ENCODE data around the gene SERPINA6. TPM values are rescaled to one million over a fixed set of nuclear protein-coding genes. Genes with fewer than 3 reads are reported as not detected.
"Not testable (repeated sequence)": the region's sequence is repeated elsewhere in the genome, so short reads cannot be mapped to it uniquely, and the experiment has no call there.

The SERPINA6 gene
- total RNA-seq, 1 donor from 2014 or later = not detected

DNA sequence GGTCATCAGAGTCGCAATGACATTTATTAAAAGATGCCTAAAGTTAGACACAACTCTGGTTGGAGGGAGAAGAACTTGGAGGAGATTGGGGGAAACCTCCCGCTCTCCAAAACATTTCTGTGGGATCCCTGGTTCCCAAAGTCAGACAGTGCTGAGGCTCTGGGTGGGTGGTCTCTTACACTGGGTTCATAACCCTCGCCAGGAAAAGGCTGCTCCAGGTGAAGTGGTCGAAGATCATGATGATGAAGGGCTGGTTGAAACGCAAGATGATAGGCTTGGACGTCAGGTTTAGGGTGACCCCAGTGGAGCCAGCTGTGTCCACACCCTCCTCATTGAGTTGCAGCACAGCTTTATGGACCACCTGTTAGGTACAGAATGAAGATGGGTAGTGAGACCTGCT is 18.9 kb downstream of the SERPINA6 start:
- intact Hi-C loops (cut with micrococcal nuclease) = loop anchor here (10.0 kb wide), 1 partner anchor 269 kb away; no protein-coding TSS in a partner anchor
- no peaks in the 10 kb centered on the region for H3K27me3 Mint-ChIP-seq
- no peaks in the 10 kb centered on the region for H3K36me3 Mint-ChIP-seq (ENCODE audit: low read depth)

GRCh38 chr14:94303111-94303510 is 20.0 kb downstream of the SERPINA6 start:
- Mint-ChIP-seq H3K36me3 (ENCODE audit: low read depth) (no peaks in the 10 kb centered on the region), H3K4me3 (no peak overlapping the region), H3K27me3 (no peaks in the 10 kb centered on the region), H3K9me3 (peaks cover 8% of the 10 kb centered on the region), H3K4me1 (no peaks in the 10 kb centered on the region), H3K27ac (no peak overlapping the region)
- intact Hi-C loops (cut with micrococcal nuclease) = loop anchor here (10.0 kb wide), 1 partner anchor 268 kb away; no protein-coding TSS in a partner anchor
- peak; percentile 36 for DNase-seq

More for the DNA sequence above, 18.9 kb downstream of the SERPINA6 start:
- Mint-ChIP-seq H3K4me1 (no peaks in the 10 kb centered on the region), H3K27ac (no peak overlapping the region), H3K4me3 (no peak overlapping the region), H3K9me3 (peaks cover 13% of the 10 kb centered on the region)
- DNase-seq = peak; percentile 37

DNA sequence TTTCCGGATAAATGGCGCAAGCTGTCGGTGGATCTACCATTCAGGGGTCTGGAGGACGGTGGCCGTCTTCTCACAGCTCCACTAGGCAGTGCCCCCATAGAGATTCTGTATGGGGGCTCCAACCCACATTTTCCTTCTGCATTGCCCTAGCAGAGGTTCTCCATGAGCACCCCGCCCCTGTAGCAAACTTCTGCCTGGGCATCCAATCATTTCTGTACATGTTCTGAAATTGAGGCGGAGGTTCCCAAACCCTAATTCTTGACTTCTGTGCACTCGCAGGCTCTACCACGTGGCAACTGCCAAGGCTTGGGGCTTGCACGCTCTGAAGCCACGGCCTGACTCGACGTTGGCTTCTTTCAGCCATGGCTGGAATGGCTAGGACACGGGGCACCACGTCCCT is 25.0 kb downstream of the SERPINA6 start:
- DNase-seq = no peak
- no peaks in the 10 kb centered on the region for H3K4me1 Mint-ChIP-seq
- H3K27ac Mint-ChIP-seq = no peak overlapping the region
- H3K9me3 Mint-ChIP-seq = peaks cover 9% of the 10 kb centered on the region
- no peak overlapping the region for H3K4me3 Mint-ChIP-seq
- no peaks in the 10 kb centered on the region for H3K27me3 Mint-ChIP-seq
- intact Hi-C loops (cut with micrococcal nuclease) = no loop called here
- no peaks in the 10 kb centered on the region for H3K36me3 Mint-ChIP-seq (ENCODE audit: low read depth)

GRCh38 chr14:94296181-94296545 is 27.0 kb downstream of the SERPINA6 start:
- H3K9me3 Mint-ChIP-seq; H3K36me3 Mint-ChIP-seq (ENCODE audit: low read depth); H3K4me3 Mint-ChIP-seq; H3K27ac Mint-ChIP-seq; DNase-seq; H3K4me1 Mint-ChIP-seq; H3K27me3 Mint-ChIP-seq; intact Hi-C loops (cut with micrococcal nuclease): not testable (repeated sequence)

- Mint-ChIP-seq H3K9me3 (peaks cover 9% of the 10 kb centered on the region), H3K27ac (no peak overlapping the region), H3K4me1 (no peaks in the 10 kb centered on the region), H3K36me3 (ENCODE audit: low read depth) (no peaks in the 10 kb centered on the region), H3K27me3 (no peaks in the 10 kb centered on the region), H3K4me3 (no peak overlapping the region)
- DNase-seq = peak; percentile 42
- intact Hi-C loops (cut with micrococcal nuclease) = no loop called here
Measured at GRCh38 chr14:94295360-94296180, 27.6 kb downstream of the SERPINA6 start.

DNA sequence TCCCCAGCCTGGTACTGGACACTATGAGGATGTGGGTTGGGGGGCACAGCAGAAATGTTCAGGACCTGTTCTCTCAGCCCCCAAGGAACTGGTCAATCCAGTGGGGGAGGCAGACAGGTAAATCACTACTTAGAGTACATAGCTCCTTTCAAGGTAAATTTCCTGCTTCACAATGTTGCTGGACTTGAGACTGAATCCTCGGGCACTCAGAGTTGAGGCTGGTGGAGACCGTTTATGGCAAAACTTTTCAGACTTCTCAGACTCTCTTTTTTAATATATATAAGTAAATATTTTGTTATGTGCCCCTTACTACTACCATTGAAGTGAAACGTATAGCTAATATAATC is 29.6 kb downstream of the SERPINA6 start:
- H3K27ac Mint-ChIP-seq = no peak overlapping the region
- DNase-seq = no peak
- H3K27me3 Mint-ChIP-seq = no peaks in the 10 kb centered on the region
- no peak overlapping the region for H3K4me3 Mint-ChIP-seq
- peaks cover 6% of the 10 kb centered on the region for H3K9me3 Mint-ChIP-seq
- H3K4me1 Mint-ChIP-seq = no peaks in the 10 kb centered on the region
- no peaks in the 10 kb centered on the region for H3K36me3 Mint-ChIP-seq (ENCODE audit: low read depth)
- intact Hi-C loops (cut with micrococcal nuclease) = no loop called here

- H3K9me3 Mint-ChIP-seq = peaks cover 5% of the 10 kb centered on the region
- peak; percentile 47 for DNase-seq
- H3K27ac Mint-ChIP-seq = no peak within 1 kb of the TSS
- no peaks in the 10 kb centered on the region for H3K36me3 Mint-ChIP-seq (ENCODE audit: low read depth)
- H3K27me3 Mint-ChIP-seq = no peaks in the 10 kb centered on the region
- no peak within 1 kb of the TSS for H3K4me3 Mint-ChIP-seq
- intact Hi-C loops (cut with micrococcal nuclease) = no loop called here
- no peaks in the 10 kb centered on the region for H3K4me1 Mint-ChIP-seq
Measured at GRCh38 chr14:94292872-94293577, 30.1 kb downstream of the SERPINA6 start, which contains the start of gene SERPINA10. TSS of gene SERPINA10 (minus strand) at chr14:94293268. CDS start at chr14:94290593, 2,675 bp downstream.

- H3K27ac Mint-ChIP-seq = no peak overlapping the region
- intact Hi-C loops (cut with micrococcal nuclease) = no loop called here
- no peaks in the 10 kb centered on the region for H3K36me3 Mint-ChIP-seq (ENCODE audit: low read depth)
- no peaks in the 10 kb centered on the region for H3K27me3 Mint-ChIP-seq
- no peaks in the 10 kb centered on the region for H3K4me1 Mint-ChIP-seq
- H3K9me3 Mint-ChIP-seq = no peaks in the 10 kb centered on the region
- H3K4me3 Mint-ChIP-seq = no peak overlapping the region
- DNase-seq = peak; percentile 38
Measured at GRCh38 chr14:94292526-94292871, 30.6 kb downstream of the SERPINA6 start.

DNA sequence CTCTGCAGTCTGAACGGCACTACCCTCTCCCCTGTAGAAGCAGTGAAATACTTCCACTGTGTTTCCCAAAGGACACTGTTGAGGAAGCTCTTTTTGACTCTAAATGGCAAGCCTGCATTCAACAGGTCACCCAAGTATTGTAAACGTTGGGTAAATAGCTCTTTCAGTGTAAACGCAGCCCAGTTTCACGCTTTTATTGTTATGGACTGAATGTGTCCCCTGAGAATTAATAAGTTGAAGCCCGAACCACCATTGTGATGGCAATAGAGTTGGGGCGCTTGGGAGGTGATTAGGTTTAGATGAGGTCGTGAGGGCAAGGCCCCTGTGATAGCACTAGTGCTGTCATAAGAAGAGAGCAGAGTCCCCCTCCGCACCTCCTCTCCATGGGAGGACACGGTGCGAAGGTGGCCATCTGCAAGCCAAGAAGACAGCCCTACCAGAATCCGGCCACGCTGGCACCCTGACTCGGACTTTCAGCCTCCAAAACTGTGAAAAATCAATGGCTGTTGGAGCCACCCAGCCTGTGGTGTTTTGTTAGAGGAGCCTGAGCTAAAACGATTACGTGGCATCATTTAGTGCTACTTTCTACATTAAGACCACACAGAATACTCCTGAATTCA is 31.1 kb downstream of the SERPINA6 start:
- H3K4me1 Mint-ChIP-seq = no peaks in the 10 kb centered on the region
- DNase-seq = no peak
- H3K36me3 Mint-ChIP-seq (ENCODE audit: low read depth) = no peaks in the 10 kb centered on the region
- no peak overlapping the region for H3K27ac Mint-ChIP-seq
- H3K9me3 Mint-ChIP-seq = no peaks in the 10 kb centered on the region
- no peaks in the 10 kb centered on the region for H3K27me3 Mint-ChIP-seq
- intact Hi-C loops (cut with micrococcal nuclease) = no loop called here
- H3K4me3 Mint-ChIP-seq = no peak overlapping the region

DNA sequence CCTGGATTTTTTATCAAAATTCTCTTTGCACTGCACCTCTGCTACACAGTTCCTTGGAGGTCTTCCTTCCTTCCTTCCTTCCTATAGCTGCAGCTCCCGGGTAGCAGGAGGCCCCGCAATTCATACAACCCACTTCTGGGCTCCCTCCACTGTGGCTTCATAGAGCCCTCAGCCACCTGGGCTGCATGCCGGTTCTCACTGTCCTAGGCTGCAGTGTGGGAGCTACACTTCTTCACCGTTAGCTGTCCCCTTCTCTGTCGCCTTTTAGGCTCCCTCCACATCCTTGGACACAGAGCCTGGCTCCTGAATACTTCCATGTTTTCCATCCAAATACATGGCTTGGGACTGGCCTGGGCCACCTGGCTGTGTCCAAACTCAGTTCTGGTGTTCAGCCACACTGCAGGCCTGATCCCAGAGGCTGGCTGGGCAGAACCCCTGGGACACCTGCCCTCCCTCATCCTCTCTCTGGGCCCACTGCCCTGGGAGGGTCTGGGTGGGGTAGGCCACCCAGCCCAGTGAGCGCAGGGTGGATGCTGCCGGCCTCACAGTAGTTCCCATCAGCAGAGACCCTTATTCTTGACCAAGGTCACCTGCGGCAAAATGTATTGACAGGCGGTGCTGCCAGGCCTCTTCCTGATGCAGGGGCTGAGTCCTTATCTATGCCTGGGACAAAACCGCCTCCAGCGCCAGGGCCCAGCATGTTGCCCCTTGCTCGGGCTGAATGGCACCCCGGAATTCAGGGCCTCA is 31.8 kb downstream of the SERPINA6 start:
- intact Hi-C loops (cut with micrococcal nuclease) = no loop called here
- Mint-ChIP-seq H3K36me3 (ENCODE audit: low read depth) (no peaks in the 10 kb centered on the region), H3K9me3 (no peaks in the 10 kb centered on the region), H3K27me3 (no peaks in the 10 kb centered on the region), H3K27ac (no peak overlapping the region), H3K4me1 (no peaks in the 10 kb centered on the region), H3K4me3 (no peak overlapping the region)
- no peak for DNase-seq

DNA sequence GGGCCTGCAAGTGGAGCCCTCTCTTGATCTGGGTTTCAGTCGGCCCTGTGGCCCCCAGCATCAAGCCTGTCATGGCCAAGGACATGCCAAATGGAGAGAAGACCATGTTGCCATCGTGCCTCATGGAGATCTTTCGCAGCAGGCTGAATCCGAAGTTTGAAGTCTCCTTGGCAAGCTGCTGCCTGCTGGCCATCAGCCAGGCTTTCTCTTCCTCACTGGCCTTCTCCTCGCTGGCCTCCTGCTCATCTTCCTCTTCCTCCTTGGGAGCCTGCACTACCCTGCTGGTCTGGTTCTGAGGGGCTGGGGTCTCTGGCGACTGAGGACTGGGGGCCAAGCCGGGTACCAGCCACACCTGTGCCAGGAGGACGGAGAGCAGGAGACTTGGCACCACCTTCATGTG is 32.9 kb downstream of the SERPINA6 start:
- no peaks in the 10 kb centered on the region for H3K9me3 Mint-ChIP-seq
- intact Hi-C loops (cut with micrococcal nuclease) = no loop called here
- DNase-seq = peak; percentile 43

DNA sequence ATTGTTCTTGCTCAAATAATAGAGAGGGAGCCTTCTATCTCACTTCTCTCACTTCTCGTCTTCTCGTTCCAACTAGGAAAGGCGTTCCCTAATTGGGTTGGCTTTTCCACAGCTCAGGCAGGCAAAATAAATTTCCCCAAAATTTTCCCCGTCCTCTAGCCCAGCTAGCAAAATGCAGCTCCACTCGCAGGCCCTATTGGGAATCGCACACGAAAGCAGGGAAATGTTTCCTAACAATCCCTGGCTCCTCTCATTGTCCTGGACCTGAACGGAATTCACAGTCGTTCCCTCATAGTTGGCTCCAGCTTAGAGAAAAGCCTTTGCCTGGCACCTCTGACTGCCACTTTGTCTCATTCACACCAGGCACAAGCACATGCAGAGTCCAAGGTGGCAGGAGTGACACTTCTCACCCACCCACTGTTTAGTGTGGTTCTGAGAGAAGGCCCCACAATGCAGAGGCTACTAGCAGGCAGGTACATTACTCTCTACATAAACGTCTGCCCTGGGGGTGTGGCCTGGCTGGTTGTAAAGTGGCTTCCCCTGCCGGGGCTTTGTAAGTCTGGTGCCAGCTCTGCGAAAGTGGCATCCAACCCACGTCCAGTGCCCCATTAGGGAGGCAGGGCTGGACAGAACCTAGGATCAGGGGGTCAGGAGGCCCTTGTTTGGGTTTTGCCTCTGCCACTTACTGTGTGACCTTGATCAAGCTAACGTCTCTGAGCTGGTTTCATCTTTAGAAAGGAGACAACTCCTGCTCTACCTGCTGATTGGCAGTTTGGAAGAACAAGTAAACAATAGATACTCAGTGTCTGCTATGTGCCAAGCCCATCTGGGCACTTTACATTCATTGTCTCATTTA is 34.3 kb downstream of the SERPINA6 start:
- DNase-seq = peak; percentile 45
- H3K4me3 Mint-ChIP-seq = no peak overlapping the region
- H3K36me3 Mint-ChIP-seq (ENCODE audit: low read depth) = no peaks in the 10 kb centered on the region
- no peaks in the 10 kb centered on the region for H3K9me3 Mint-ChIP-seq
- no peaks in the 10 kb centered on the region for H3K4me1 Mint-ChIP-seq
- no peak overlapping the region for H3K27ac Mint-ChIP-seq
- H3K27me3 Mint-ChIP-seq = no peaks in the 10 kb centered on the region
- intact Hi-C loops (cut with micrococcal nuclease) = no loop called here

More for the DNA sequence above, 32.9 kb downstream of the SERPINA6 start:
- Mint-ChIP-seq H3K4me1 (no peaks in the 10 kb centered on the region), H3K36me3 (ENCODE audit: low read depth) (no peaks in the 10 kb centered on the region), H3K4me3 (no peak overlapping the region), H3K27ac (no peak overlapping the region), H3K27me3 (no peaks in the 10 kb centered on the region)

- H3K36me3 Mint-ChIP-seq (ENCODE audit: low read depth) = no peaks in the 10 kb centered on the region
- intact Hi-C loops (cut with micrococcal nuclease) = no loop called here
- H3K9me3 Mint-ChIP-seq = no peaks in the 10 kb centered on the region
- no peak overlapping the region for H3K27ac Mint-ChIP-seq
- DNase-seq = no peak
- no peak overlapping the region for H3K4me3 Mint-ChIP-seq
- no peaks in the 10 kb centered on the region for H3K4me1 Mint-ChIP-seq
- H3K27me3 Mint-ChIP-seq = no peaks in the 10 kb centered on the region
Measured at GRCh38 chr14:94285158-94285557, 38.0 kb downstream of the SERPINA6 start.

Measured in activated CD4-positive, alpha-beta T cell treated with anti-CD3 and anti-CD28 coated beads, Interleukin-2, amount 10 ng/mL, durations not matched to agents 24 days and 14 days (primary cell).